WTC11 (cell line): ENCODE results near the gene CHST11. TPM values are rescaled to one million over a fixed set of nuclear protein-coding genes. Genes with fewer than 3 reads are reported as not detected.

Source experiments
- ATAC-seq: fragments of 200-7000 bp; cut with Tn5 transposase; 2 replicates; pipeline ENCODE4 v1.10.0; 2021; ENCODE audit warnings: mild to moderate bottlenecking, moderate library complexity
- CTCF ChIA-PET: fragments of 300-600 bp; sonication (Branson Sonifier 250); formaldehyde crosslinking; loops from one replicate; lab custom pipeline; 2021; ENCODE audit warnings: antibody characterized with exemption; lab: Charles Lee
- POLR2A ChIA-PET: fragments of 350-600 bp; sonication (Branson Sonifier 250); formaldehyde crosslinking; loops from one replicate; lab custom pipeline; 2021; ENCODE audit warnings: antibody characterized with exemption; lab: Charles Lee
- DNase-seq: peaks from one replicate; pipeline ENCODE4 v3.0.0; 2021; ENCODE audit warnings: low spot score
- H3K27ac Mint-ChIP-seq: 2 replicates; pipeline ENCODE4 v1.8.0; 2021; ENCODE audit warnings: mixed read lengths
- H3K27me3 Mint-ChIP-seq: 2 replicates; pipeline ENCODE4 v1.8.0; 2021; ENCODE audit warnings: low read depth, mild to moderate bottlenecking, moderate library complexity, mixed read lengths
- H3K36me3 Mint-ChIP-seq: 2 replicates; pipeline ENCODE4 v1.8.0; 2021; ENCODE audit warnings: mixed read lengths
- H3K4me1 Mint-ChIP-seq: 2 replicates; pipeline ENCODE4 v1.8.0; 2022; ENCODE audit warnings: mixed read lengths
- H3K4me3 Mint-ChIP-seq: 2 replicates; pipeline ENCODE4 v1.8.0; 2021; ENCODE audit warnings: mild to moderate bottlenecking, moderate library complexity, mixed read lengths
- H3K9me3 Mint-ChIP-seq: 2 replicates; pipeline ENCODE4 v1.8.0; 2021; ENCODE audit warnings: mixed read lengths
- AFF4 ChIP-seq: sonication (generic); formaldehyde crosslinking; IDR thresholded peaks from 2 replicates; pipeline ENCODE4 v1.8.1; 2023; ENCODE audit warnings: mild to moderate bottlenecking, missing genetic modification reagents, borderline replicate concordance
- ATF3 ChIP-seq: sonication (generic); formaldehyde crosslinking; conservative IDR thresholded peaks from 2 replicates; pipeline ENCODE4 v1.8.1; 2022; ENCODE audit warnings: mild to moderate bottlenecking, missing genetic modification reagents
- E2F5 ChIP-seq: sonication (generic); formaldehyde crosslinking; IDR thresholded peaks from 2 replicates; pipeline ENCODE4 v1.8.1; 2022; ENCODE audit warnings: mild to moderate bottlenecking, moderate library complexity, missing genetic modification reagents
- ELF4 ChIP-seq: sonication (generic); formaldehyde crosslinking; IDR thresholded peaks from 2 replicates; pipeline ENCODE4 v1.8.1; 2022; ENCODE audit warnings: low read depth, mild to moderate bottlenecking, moderate library complexity, missing genetic modification reagents
- EMX1 ChIP-seq: fragments of 250-450 bp; sonication (Bioruptor Pico); IDR thresholded peaks from 2 replicates; pipeline ENCODE4 v1.8.0; 2021; ENCODE audit warnings: mild to moderate bottlenecking
- FOXP4 ChIP-seq: sonication (generic); formaldehyde crosslinking; IDR thresholded peaks from 2 replicates; pipeline ENCODE4 v1.8.0; 2022; ENCODE audit warnings: mild to moderate bottlenecking, missing genetic modification reagents
- GABPB1 ChIP-seq: sonication (generic); formaldehyde crosslinking; IDR thresholded peaks from 2 replicates; pipeline ENCODE4 v1.8.1; 2023; ENCODE audit warnings: mild to moderate bottlenecking, missing genetic modification reagents
- GRHL2 ChIP-seq: fragments of 250-450 bp; sonication (Bioruptor Pico); IDR thresholded peaks from 2 replicates; pipeline ENCODE4 v1.8.0; 2022; ENCODE audit warnings: mild to moderate bottlenecking, moderate library complexity; ENCODE audit not compliant: insufficient replicate concordance, severe bottlenecking
- HMGA2 ChIP-seq: fragments of 250-450 bp; sonication (Bioruptor Pico); IDR thresholded peaks from 2 replicates; pipeline ENCODE4 v1.4.0; 2021; ENCODE audit warnings: mild to moderate bottlenecking, moderate library complexity
- JAZF1 ChIP-seq: fragments of 250-450 bp; sonication (Bioruptor Pico); IDR thresholded peaks from 2 replicates; pipeline ENCODE4 v1.9.0; 2021; ENCODE audit warnings: moderate library complexity, mild to moderate bottlenecking, inconsistent platforms
- NFYB ChIP-seq: sonication (generic); formaldehyde crosslinking; conservative IDR thresholded peaks from 2 replicates; pipeline ENCODE4 v1.8.0; 2022; ENCODE audit warnings: low read depth, missing genetic modification reagents
- OVOL2 ChIP-seq: fragments of 250-450 bp; sonication (Bioruptor Pico); IDR thresholded peaks from 2 replicates; pipeline ENCODE4 v1.9.0; 2021; ENCODE audit warnings: mild to moderate bottlenecking, borderline replicate concordance
- PREB ChIP-seq: sonication (generic); formaldehyde crosslinking; IDR thresholded peaks from 2 replicates; pipeline ENCODE4 v1.8.1; 2022; ENCODE audit warnings: mild to moderate bottlenecking, missing genetic modification reagents, moderate library complexity, borderline replicate concordance
- RORB ChIP-seq: fragments of 250-450 bp; sonication (Bioruptor Pico); IDR thresholded peaks from 2 replicates; pipeline ENCODE4 v1.9.0; 2021; ENCODE audit warnings: mild to moderate bottlenecking
- USF2 ChIP-seq: sonication (generic); formaldehyde crosslinking; IDR thresholded peaks from 2 replicates; pipeline ENCODE4 v1.8.1; 2023; ENCODE audit warnings: mild to moderate bottlenecking, missing genetic modification reagents, moderate library complexity
- ZBTB21 ChIP-seq: sonication (generic); formaldehyde crosslinking; IDR thresholded peaks from 2 replicates; pipeline ENCODE4 v1.8.1; 2023; ENCODE audit warnings: mild to moderate bottlenecking, missing genetic modification reagents, borderline replicate concordance
- ZNF219 ChIP-seq: sonication (generic); formaldehyde crosslinking; IDR thresholded peaks from 2 replicates; pipeline ENCODE4 v1.8.0; 2023; ENCODE audit warnings: missing genetic modification reagents, mild to moderate bottlenecking, borderline replicate concordance
- ZNF263 ChIP-seq: sonication (generic); formaldehyde crosslinking; IDR thresholded peaks from 2 replicates; pipeline ENCODE4 v1.8.1; 2022; ENCODE audit warnings: low read depth, mild to moderate bottlenecking, moderate library complexity, missing genetic modification reagents
- ZNF423 ChIP-seq: fragments of 250-450 bp; sonication (Bioruptor Pico); IDR thresholded peaks from 2 replicates; pipeline ENCODE4 v2.1.2; 2022; ENCODE audit warnings: mild to moderate bottlenecking, moderate library complexity
- ZNF671 ChIP-seq: fragments of 250-450 bp; sonication (Bioruptor Pico); IDR thresholded peaks from 2 replicates; pipeline ENCODE4 v1.8.0; 2021; ENCODE audit warnings: mild to moderate bottlenecking
- total RNA-seq: library from RNA; stranded (reverse); gene quantifications from 3 replicates; pipeline ENCODE4 v1.2.3, GENCODE V29; 2021

Gene CHST11
- total RNA-seq, 1 experiment from 2014 or later: 24.2 TPM

- DNase-seq (no peak), ATAC-seq (no peak)
- peak overlapping the region; percentile 54 for H3K27ac Mint-ChIP-seq
- no peak overlapping the region for H3K4me3 Mint-ChIP-seq
- H3K4me1 Mint-ChIP-seq: peaks cover 55% of the 10 kb centered on the region
- ChIA-PET CTCF (interaction anchor here (1.3 kb wide), 1 partner anchor 39 kb away, joined by 5 read pairs; no protein-coding TSS in a partner anchor), POLR2A (interaction anchor here (0.6 kb wide), 1 partner anchor 12 kb away, joined by 4 read pairs; no protein-coding TSS in a partner anchor)
- peaks cover under 1% of the 10 kb centered on the region; the same call in 1 of the 2 replicates for H3K36me3 Mint-ChIP-seq
- TF ChIP-seq ZNF423 (CRISPR knock-in tag) (no peak), PREB (no peak), AFF4 (CRISPR knock-in tag) (no peak), ZNF219 (CRISPR knock-in tag) (no peak), JAZF1 (CRISPR knock-in tag) (no peak), ZBTB21 (no peak), OVOL2 (CRISPR knock-in tag) (no peak), RORB (no peak), NFYB (CRISPR knock-in tag) (no peak), ZNF671 (CRISPR knock-in tag) (no peak), ZNF263 (no peak), ELF4 (CRISPR knock-in tag) (no peak), GRHL2 (no peak), HMGA2 (CRISPR knock-in tag) (no peak), FOXP4 (CRISPR knock-in tag) (no peak), E2F5 (CRISPR knock-in tag) (no peak), GABPB1 (CRISPR knock-in tag) (no peak), EMX1 (CRISPR knock-in tag) (no peak), ATF3 (CRISPR knock-in tag) (no peak), USF2 (no peak)
- no peaks in the 10 kb centered on the region for H3K9me3 Mint-ChIP-seq
- no peaks in the 10 kb centered on the region; the same call in 1 of the 2 replicates for H3K27me3 Mint-ChIP-seq
These were observed 294.8 kb downstream of the CHST11 start for GRCh38 chr12:104751594-104751993.
